Measurements from ENCODE around the gene MUSK. TPM values are rescaled to one million over a fixed set of nuclear protein-coding genes. Genes with fewer than 3 reads are reported as not detected.

The MUSK gene
- polyA plus RNA-seq, 1 experiment = 0.58 TPM

GRCh38 chr9:110850401-110851135 lies 182.0 kb downstream of the MUSK start:
- DNase-seq (ENCODE audit: low read depth, low spot score) = no peak
- TF ChIP-seq CTCF (IDR thresholded peaks at IDR 0.05; ENCODE audit: low read depth, low read length) = no peak
- CTCF ChIA-PET = no interaction called here
- H3K9me3 ChIP-seq (ENCODE audit: control insufficient read depth, insufficient read depth, low read length) = peaks cover under 1% of the 10 kb centered on the region; the same call in 1 of the 2 replicates
- POLR2A ChIA-PET = no interaction called here
- no peak overlapping the region for H3K4me3 ChIP-seq (ENCODE audit: low read depth, low read length)
- no peak overlapping the region for H3K27ac ChIP-seq (ENCODE audit: low read depth, low read length)
- no peaks in the 10 kb centered on the region for H3K27me3 ChIP-seq (ENCODE audit: control insufficient read depth, insufficient read depth, low read length)

Small RNA genes within 50 kb of the gene (small RNA-seq; reads per million reads assigned to genes)
- gene AL513328.1 (ENCODE audit: insufficient read length, low read depth) = not detected

Other genes starting within 250 kb of the MUSK start
- 34.8 and 40.9 TPM in 2 replicates for gene SVEP1, start 89.0 kb upstream of the MUSK start, polyA plus RNA-seq (2011; rRNA removed)